Upper lobe of right lung (tissue), 1 donor: Measurements from ENCODE around the gene CALB2. TPM values are rescaled to one million over a fixed set of nuclear protein-coding genes. Genes with fewer than 3 reads are reported as not detected.
"Not testable (repeated sequence)": the region's sequence is repeated elsewhere in the genome, so short reads cannot be mapped to it uniquely, and the experiment has no call there.

Experiments
- ATAC-seq: fragments of 200-7000 bp; cut with Tn5 transposase; one replicate; pipeline ENCODE4 v1.9.1; 2020; ENCODE audit warnings: mild to moderate bottlenecking, moderate library complexity
- DNase-seq: peaks from one replicate; pipeline ENCODE4 v3.0.0-alpha.2; 2020
- H3K27ac ChIP-seq: fragments of 200-600 bp; one replicate; pipeline ENCODE4 v1.8.0; 2022
- H3K27me3 ChIP-seq: fragments of 200-600 bp; one replicate; pipeline ENCODE4 v1.8.0; 2022; ENCODE audit warnings: mild to moderate bottlenecking
- H3K36me3 ChIP-seq: fragments of 200-600 bp; one replicate; pipeline ENCODE4 v1.8.0; 2022
- H3K4me1 ChIP-seq: fragments of 200-600 bp; one replicate; pipeline ENCODE4 v1.8.0; 2022
- H3K4me3 ChIP-seq: fragments of 200-600 bp; one replicate; pipeline ENCODE4 v1.8.0; 2022; ENCODE audit warnings: mild to moderate bottlenecking
- H3K9me3 ChIP-seq: fragments of 200-600 bp; one replicate; pipeline ENCODE4 v1.8.0; 2022
- intact Hi-C: fragments of 100-400 bp; cut with DNase I; formaldehyde crosslinking; loops from one replicate; pipeline ENCODE4 v1.11.0; 2022
- total RNA-seq: library from RNA; stranded (reverse); fragmentation: NEBNext Ultra II Directional; extraction: Animal tissue kit (Norgen Biotek cat#: 25700); gene quantifications from one replicate; pipeline ENCODE4 v1.2.1, GENCODE V29; 2021
- TF ChIP-seq, protein P1 (sequence below): fragments of 200-600 bp; IDR thresholded peaks from one replicate; pipeline ENCODE4 v1.8.0; 2022; ENCODE audit warnings: antibody characterized with exemption
- donor health status: DM: no; HTN: yes; CAD: no; lungs with severe emphysema.

CALB2 gene
- total RNA-seq, 1 donor from 2014 or later, result 4.6 TPM

DNA sequence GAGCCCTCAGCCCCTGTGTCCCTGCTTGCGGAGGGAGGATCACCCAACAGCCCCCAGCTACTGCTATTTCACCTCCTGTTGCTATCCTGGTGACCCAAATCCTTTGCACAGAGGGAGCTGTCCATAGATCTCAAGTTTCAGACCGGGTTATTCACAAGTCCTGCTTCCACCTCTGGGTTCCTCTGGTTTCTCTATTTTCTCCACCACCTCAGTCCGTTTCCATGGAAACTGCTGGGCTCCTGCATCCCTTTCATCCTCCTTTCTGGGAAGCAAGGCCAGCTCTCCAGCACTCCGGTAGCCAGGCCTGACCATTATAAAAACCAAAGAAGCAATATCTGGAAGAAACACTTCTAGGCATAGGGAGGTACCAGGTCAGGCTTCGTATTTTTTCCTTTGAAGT lies 4.8 kb upstream of the CALB2 start:
- Histone ChIP-seq H3K4me3 (no peak overlapping the region), H3K36me3 (no peaks in the 10 kb centered on the region), H3K9me3 (no peaks in the 10 kb centered on the region), H3K4me1 (peaks cover 1% of the 10 kb centered on the region), H3K27me3 (peaks cover 5% of the 10 kb centered on the region), H3K27ac (no peak overlapping the region)
- DNase-seq (no peak), ATAC-seq (no peak)
- TF ChIP-seq, protein P1, sequence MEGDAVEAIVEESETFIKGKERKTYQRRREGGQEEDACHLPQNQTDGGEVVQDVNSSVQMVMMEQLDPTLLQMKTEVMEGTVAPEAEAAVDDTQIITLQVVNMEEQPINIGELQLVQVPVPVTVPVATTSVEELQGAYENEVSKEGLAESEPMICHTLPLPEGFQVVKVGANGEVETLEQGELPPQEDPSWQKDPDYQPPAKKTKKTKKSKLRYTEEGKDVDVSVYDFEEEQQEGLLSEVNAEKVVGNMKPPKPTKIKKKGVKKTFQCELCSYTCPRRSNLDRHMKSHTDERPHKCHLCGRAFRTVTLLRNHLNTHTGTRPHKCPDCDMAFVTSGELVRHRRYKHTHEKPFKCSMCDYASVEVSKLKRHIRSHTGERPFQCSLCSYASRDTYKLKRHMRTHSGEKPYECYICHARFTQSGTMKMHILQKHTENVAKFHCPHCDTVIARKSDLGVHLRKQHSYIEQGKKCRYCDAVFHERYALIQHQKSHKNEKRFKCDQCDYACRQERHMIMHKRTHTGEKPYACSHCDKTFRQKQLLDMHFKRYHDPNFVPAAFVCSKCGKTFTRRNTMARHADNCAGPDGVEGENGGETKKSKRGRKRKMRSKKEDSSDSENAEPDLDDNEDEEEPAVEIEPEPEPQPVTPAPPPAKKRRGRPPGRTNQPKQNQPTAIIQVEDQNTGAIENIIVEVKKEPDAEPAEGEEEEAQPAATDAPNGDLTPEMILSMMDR, result no peak
- intact Hi-C loops, result no loop called here

DNA sequence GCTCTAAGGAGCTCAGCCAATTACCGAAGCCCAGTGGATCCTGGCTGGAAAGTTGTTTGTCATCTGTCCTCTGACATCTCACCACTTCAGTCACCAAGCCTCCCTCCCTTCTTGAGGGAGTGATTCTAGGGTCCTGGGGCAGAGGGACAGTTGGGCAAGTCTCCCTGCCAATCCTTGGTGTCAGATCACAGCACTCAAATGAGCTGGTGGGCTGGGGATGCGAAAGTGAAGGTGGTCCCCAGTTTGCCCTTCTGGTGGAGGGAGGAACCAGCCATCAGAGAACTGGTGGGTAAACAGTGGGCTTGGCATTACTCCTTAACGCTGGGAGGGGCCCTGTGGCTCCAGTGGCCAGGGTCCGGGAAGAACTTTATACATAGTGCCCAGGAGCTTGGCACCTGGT lies 4.4 kb upstream of the CALB2 start:
- DNase-seq (no peak), ATAC-seq (no peak)
- intact Hi-C loops, result no loop called here
- Histone ChIP-seq H3K9me3 (no peaks in the 10 kb centered on the region), H3K27me3 (peaks cover 9% of the 10 kb centered on the region), H3K27ac (no peak overlapping the region), H3K4me1 (peaks cover 2% of the 10 kb centered on the region), H3K36me3 (no peaks in the 10 kb centered on the region), H3K4me3 (no peak overlapping the region)
- TF ChIP-seq, protein P1, result no peak

DNA sequence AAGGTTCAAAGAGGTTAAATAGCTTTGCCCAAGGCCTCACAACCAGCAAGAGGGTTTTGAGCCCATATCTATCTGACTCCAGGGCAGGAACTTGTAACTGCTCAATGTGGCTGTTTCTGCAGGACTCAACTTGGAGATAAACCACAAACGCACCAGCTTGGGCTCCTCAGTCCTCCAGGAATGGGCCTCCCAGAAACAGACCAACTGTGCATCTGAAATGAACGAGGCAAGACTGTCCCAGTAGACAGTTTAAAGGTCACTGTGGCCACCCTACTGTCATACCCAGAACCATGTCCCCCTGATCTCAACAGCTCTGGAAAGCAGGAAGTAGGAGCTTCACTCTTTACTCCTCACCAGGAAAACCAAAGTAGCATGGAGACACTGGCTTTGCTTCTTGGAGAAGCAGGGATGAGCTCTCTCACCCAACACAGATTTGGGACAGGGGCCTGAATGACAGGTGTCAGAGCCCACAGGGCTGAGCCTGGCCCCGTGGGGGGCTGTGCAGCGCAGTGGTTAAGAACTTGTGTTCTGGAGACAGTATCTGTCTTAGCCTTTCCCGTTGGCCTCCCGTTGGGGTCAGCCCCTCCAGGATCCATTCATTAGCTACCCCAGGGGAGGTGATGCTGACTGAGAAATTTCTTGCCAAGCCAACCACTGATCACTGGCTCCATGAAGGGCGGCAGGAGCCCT lies 2.3 kb upstream of the CALB2 start:
- H3K27ac ChIP-seq, result no peak overlapping the region
- ATAC-seq (no peak), DNase-seq (no peak)
- H3K9me3 ChIP-seq, result no peaks in the 10 kb centered on the region
- H3K4me1 ChIP-seq, result peaks cover 2% of the 10 kb centered on the region
- H3K27me3 ChIP-seq, result peaks cover 21% of the 10 kb centered on the region
- TF ChIP-seq, protein P1, result no peak
- intact Hi-C loops, result no loop called here
- no peaks in the 10 kb centered on the region for H3K36me3 ChIP-seq
- no peak overlapping the region for H3K4me3 ChIP-seq

DNA sequence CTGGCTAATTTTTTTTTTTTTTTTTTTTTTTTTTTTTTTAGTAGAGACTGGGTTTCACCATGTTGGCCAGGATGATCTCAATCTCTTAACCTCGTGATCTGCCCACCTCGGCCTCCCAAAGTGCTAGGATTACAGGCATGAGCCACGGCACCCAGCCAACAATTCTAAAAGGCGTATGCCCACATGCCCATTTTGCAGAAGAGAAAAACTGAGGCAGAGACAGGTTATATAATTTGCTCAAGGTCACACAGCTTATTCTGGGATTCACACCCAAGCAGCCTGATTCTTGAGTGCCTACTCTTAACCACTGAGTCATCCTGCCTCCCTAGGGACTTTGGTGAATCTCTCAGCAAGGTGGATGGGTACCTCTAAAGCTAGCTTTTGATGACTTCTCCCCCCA lies 1.6 kb upstream of the CALB2 start:
- intact Hi-C loops, ATAC-seq, H3K4me1 ChIP-seq, H3K27ac ChIP-seq, H3K9me3 ChIP-seq, DNase-seq, H3K36me3 ChIP-seq, H3K4me3 ChIP-seq: not testable (repeated sequence)
- H3K27me3 ChIP-seq, result peaks cover 21% of the 10 kb centered on the region

DNA sequence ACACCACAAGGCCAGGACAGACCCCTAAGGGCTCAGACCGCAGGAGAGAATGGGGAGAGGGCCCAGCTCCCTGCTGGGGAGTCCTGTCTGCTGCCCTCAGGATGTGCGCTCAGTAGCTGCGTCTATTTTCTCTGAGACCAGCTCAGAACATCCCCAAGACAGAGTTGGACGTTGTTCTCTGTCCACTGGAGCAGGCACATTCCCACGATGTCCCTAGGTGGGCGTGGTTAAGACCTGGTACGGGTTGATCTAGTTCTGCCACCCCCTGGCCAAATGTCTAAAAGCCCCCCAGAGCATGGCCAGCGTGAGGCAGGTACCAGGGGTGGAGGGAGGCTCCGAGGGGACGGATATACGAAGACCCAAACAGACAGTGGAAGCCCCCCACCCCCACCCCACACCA lies 842 bp upstream of the CALB2 start:
- Histone ChIP-seq H3K36me3 (no peaks in the 10 kb centered on the region), H3K27me3 (peaks cover 21% of the 10 kb centered on the region), H3K9me3 (no peaks in the 10 kb centered on the region), H3K27ac (no peak overlapping the region), H3K4me1 (peaks cover 2% of the 10 kb centered on the region), H3K4me3 (no peak overlapping the region)
- ATAC-seq (no peak), DNase-seq (no peak)
- TF ChIP-seq, protein P1, result no peak
- intact Hi-C loops, result no loop called here

DNA sequence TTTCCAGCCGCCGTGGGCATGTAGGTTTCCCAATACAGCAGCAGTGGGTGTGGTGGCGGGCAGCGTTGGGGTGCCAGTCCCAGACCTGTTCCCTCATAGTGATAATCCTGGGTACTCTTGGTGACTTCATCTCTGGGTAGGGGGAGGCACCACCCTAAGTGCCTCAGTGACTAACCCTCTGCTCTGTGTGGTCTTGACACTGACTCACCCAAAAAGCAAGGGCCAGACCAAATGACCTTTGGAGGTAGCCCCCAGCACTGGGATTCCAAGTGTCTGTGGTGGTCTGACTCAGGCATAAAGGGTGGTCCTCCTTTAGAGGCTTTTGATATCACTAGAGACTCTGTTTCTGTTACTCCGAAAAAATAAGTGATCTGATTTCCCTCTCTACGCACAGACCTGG lies 908 bp downstream of the CALB2 start:
- intact Hi-C loops, result no loop called here
- Histone ChIP-seq H3K4me1 (peaks cover 2% of the 10 kb centered on the region), H3K27me3 (peaks cover 21% of the 10 kb centered on the region), H3K4me3 (peak overlapping the region; percentile 8), H3K9me3 (no peaks in the 10 kb centered on the region), H3K27ac (no peak overlapping the region), H3K36me3 (no peaks in the 10 kb centered on the region)
- no peak for DNase-seq
- no peak for ATAC-seq
- TF ChIP-seq, protein P1, result no peak
